Body of pancreas (tissue), 4 donors: ENCODE data around the gene CREB5. TPM values are rescaled to one million over a fixed set of nuclear protein-coding genes. Genes with fewer than 3 reads are reported as not detected.

Experiments
- ATAC-seq: fragments of 150-250 bp; one replicate; pipeline ENCODE4 v1.9.1; 2016
- DNase-seq, 4 donors: peaks; one replicate each; pipeline ENCODE4 v3.0.0-alpha.2; 2019
- H3K27ac ChIP-seq, 4 donors: fragments of 200-600 bp; sonication (generic); 1 replicate in 3 of 4; 2 replicates in 1 of 4; pipeline versions ENCODE4 v1.5.1 to v1.6.1; 2016 to 2019; ENCODE audit warnings: mild to moderate bottlenecking in 1 of 4, mixed read lengths in 1 of 4, moderate library complexity in 1 of 4
- H3K27me3 ChIP-seq, 2 donors: fragments of 200-600 bp; sonication (generic); one replicate each; pipeline ENCODE4 v1.6.0; 2016; ENCODE audit warnings: mild to moderate bottlenecking in 1 of 2
- H3K36me3 ChIP-seq, 2 donors: fragments of 200-600 bp; sonication (generic); replicated peaks in 1 of 2; 2 replicates each; pipeline ENCODE4 v1.5.1; 2016; ENCODE audit warnings: low read depth in 2 of 2; ENCODE audit not compliant: insufficient read depth in 1 of 2
- H3K4me1 ChIP-seq: fragments of 200-600 bp; sonication (generic); one replicate; pipeline ENCODE4 v1.6.0; 2016
- H3K4me3 ChIP-seq, 2 donors: fragments of 200-600 bp; sonication (generic); 1 replicate in 1 of 2; 2 replicates in 1 of 2; pipeline ENCODE4 v1.5.1; 2016 to 2019
- H3K9me3 ChIP-seq, 3 donors: fragments of 200-600 bp; sonication (generic); 1 replicate in 2 of 3; 2 replicates in 1 of 3; pipeline ENCODE4 v1.5.1; 2016
- CTCF ChIP-seq, 7 experiments: fragments of 450-650 bp in 4 of 7; fragments of 200-600 bp in 3 of 7; sonication (generic) in 3 of 7; IDR thresholded peaks; one replicate each; pipeline ENCODE4 v1.5.1; 2016 to 2019; ENCODE audit warnings: antibody characterized with exemption in 7 of 7
- POLR2A ChIP-seq, 3 donors: fragments of 450-650 bp; IDR thresholded peaks; one replicate each; pipeline ENCODE4 v1.6.1; 2016; ENCODE audit warnings: antibody characterized with exemption in 3 of 3, mild to moderate bottlenecking in 2 of 3
- WGBS, 2 donors: methylation state at CpG; one replicate each; pipeline ENCODE4 v1.1.5; 2017; 5-methylcytosine and 5-hydroxymethylcytosine counted together
- intact Hi-C: fragments of 100-400 bp; cut with DNase I; formaldehyde crosslinking; loops from one replicate; pipeline ENCODE4 v1.15.1; 2023
- total RNA-seq, 2 donors: library from RNA; depleted of rRNA; stranded (reverse); fragments of >200 nt; gene quantifications; one replicate each; pipeline ENCODE4 v1.1.0, GENCODE V29; 2016

CREB5 gene
- total RNA-seq, 2 donors from 2014 or later, result 10.4 to 25.7 TPM

- Histone ChIP-seq H3K4me1 (no peaks in the 10 kb centered on the region), H3K4me3 (no peak overlapping the region), H3K27ac (no peak overlapping the region), H3K27me3 (no peaks in the 10 kb centered on the region), H3K9me3 (no peaks in the 10 kb centered on the region), H3K36me3 (no peaks in the 10 kb centered on the region)
- intact Hi-C loops, result no loop called here
- WGBS, 2 donors, result 73 to 76% methylated on average over 7 of the region's 8 CpGs
- DNase-seq (no peak), ATAC-seq (no peak)
- no peak for TF ChIP-seq POLR2A (IDR thresholded peaks at IDR 0.05)
- no peak for TF ChIP-seq CTCF (IDR thresholded peaks at IDR 0.05)
These were observed 61.4 kb downstream of the CREB5 start for GRCh38 chr7:28473571-28474281.

- Histone ChIP-seq H3K4me1 (no peaks in the 10 kb centered on the region), H3K9me3 (no peaks in the 10 kb centered on the region), H3K27me3 (no peaks in the 10 kb centered on the region), H3K36me3 (no peaks in the 10 kb centered on the region), H3K4me3 (no peak overlapping the region), H3K27ac (no peak overlapping the region)
- TF ChIP-seq POLR2A (IDR thresholded peaks at IDR 0.05) (no peak), CTCF (IDR thresholded peaks at IDR 0.05) (no peak)
- WGBS, 2 donors, result 74 to 84% methylated on average over 8 of the region's 8 CpGs
- DNase-seq (no peak), ATAC-seq (no peak)
- intact Hi-C loops, result no loop called here
These were observed 61.9 kb downstream of the CREB5 start for GRCh38 chr7:28474282-28474638.

- intact Hi-C loops, result no loop called here
- Histone ChIP-seq H3K27me3 (no peaks in the 10 kb centered on the region), H3K9me3 (no peaks in the 10 kb centered on the region), H3K27ac (no peak overlapping the region), H3K36me3 (no peaks in the 10 kb centered on the region), H3K4me3 (no peak overlapping the region), H3K4me1 (no peaks in the 10 kb centered on the region)
- TF ChIP-seq CTCF (IDR thresholded peaks at IDR 0.05) (no peak), POLR2A (IDR thresholded peaks at IDR 0.05) (no peak)
- no peak for DNase-seq
- 45 to 50% methylated on average over 4 of the region's 4 CpGs for WGBS, 2 donors
- no peak for ATAC-seq
These were observed 62.3 kb downstream of the CREB5 start for GRCh38 chr7:28474640-28475039.

- Histone ChIP-seq H3K27me3 (no peaks in the 10 kb centered on the region), H3K36me3 (no peaks in the 10 kb centered on the region), H3K4me3 (no peak overlapping the region), H3K27ac (no peak overlapping the region), H3K9me3 (no peaks in the 10 kb centered on the region), H3K4me1 (no peaks in the 10 kb centered on the region)
- DNase-seq (no peak), ATAC-seq (no peak)
- WGBS, 2 donors, result 65 to 70% methylated on average over 3 of the region's 3 CpGs
- intact Hi-C loops, result no loop called here
- TF ChIP-seq POLR2A (IDR thresholded peaks at IDR 0.05), result no peak
- no peak for TF ChIP-seq CTCF (IDR thresholded peaks at IDR 0.05)
These were observed 64.7 kb downstream of the CREB5 start for GRCh38 chr7:28477041-28477442.

- WGBS, 2 donors, result 48 to 53% methylated on average over 1 of the region's 1 CpG
- Histone ChIP-seq H3K27me3 (no peaks in the 10 kb centered on the region), H3K9me3 (no peaks in the 10 kb centered on the region), H3K36me3 (no peaks in the 10 kb centered on the region), H3K4me3 (no peak overlapping the region), H3K27ac (no peak overlapping the region), H3K4me1 (no peaks in the 10 kb centered on the region)
- intact Hi-C loops, result no loop called here
- ATAC-seq (no peak), DNase-seq (no peak)
- TF ChIP-seq POLR2A (IDR thresholded peaks at IDR 0.05), result no peak
- TF ChIP-seq CTCF (IDR thresholded peaks at IDR 0.05), result no peak
These were observed 66.3 kb downstream of the CREB5 start for GRCh38 chr7:28478656-28479055.
